Measurements from ENCODE around the gene NOS3.

The NOS3 gene

GRCh38 chr7:151017953-151018420 is 27.2 kb downstream of the NOS3 start (continued):
- no peak for TF ChIP-seq ZBTB49 (tag by site-specific recombination; IDR thresholded peaks at IDR 0.05; ENCODE audit: low read depth)
- no peak for TF ChIP-seq ZNF426 (tag by site-specific recombination; IDR thresholded peaks at IDR 0.05)
- no peak for TF ChIP-seq ZNF280C (tag by site-specific recombination; IDR thresholded peaks at IDR 0.05)
- TF ChIP-seq YY1 (tag by site-specific recombination; IDR thresholded peaks at IDR 0.05), result no peak
- TF ChIP-seq ZNF580 (tag by site-specific recombination; IDR thresholded peaks at IDR 0.05), result no peak
- 0 out of 2 replicates have a peak, but pooled peaks have one; percentile 54 for TF ChIP-seq ZFP37 (tag by site-specific recombination; IDR thresholded peaks at IDR 0.05)
- TF ChIP-seq ZNF112 (tag by site-specific recombination; IDR thresholded peaks at IDR 0.05), result no peak
- TF ChIP-seq AEBP2 (tag by site-specific recombination; IDR thresholded peaks at IDR 0.05; ENCODE audit: borderline replicate concordance), result no peak
- TF ChIP-seq ZNF146 (tag by site-specific recombination; IDR thresholded peaks at IDR 0.05), result no peak
- no peak for TF ChIP-seq HOXA7 (CRISPR knock-in tag; IDR thresholded peaks at IDR 0.05; ENCODE audit: borderline replicate concordance)
- TF ChIP-seq ZNF341 (tag by site-specific recombination; IDR thresholded peaks at IDR 0.05; ENCODE audit: low read depth), result no peak
- no peak for TF ChIP-seq ZNF433 (tag by site-specific recombination; IDR thresholded peaks at IDR 0.05; ENCODE audit: low read depth)
- TF ChIP-seq ZNF76 (tag by site-specific recombination; IDR thresholded peaks at IDR 0.05; ENCODE audit: borderline replicate concordance, low read depth), result no peak
- no peak for TF ChIP-seq MYNN (tag by site-specific recombination; IDR thresholded peaks at IDR 0.05; ENCODE audit: borderline replicate concordance)
- TF ChIP-seq ZNF148 (tag by site-specific recombination; IDR thresholded peaks at IDR 0.05; ENCODE audit: borderline replicate concordance), result no peak
- peak; percentile 74 for TF ChIP-seq ZNF501 (tag by site-specific recombination; IDR thresholded peaks at IDR 0.05)
- no peak for TF ChIP-seq ZNF549 (tag by site-specific recombination; IDR thresholded peaks at IDR 0.05)
- no peak for TF ChIP-seq ZNF202 (tag by site-specific recombination; IDR thresholded peaks at IDR 0.05; ENCODE audit: borderline replicate concordance)
- TF ChIP-seq FEZF1 (tag by site-specific recombination; IDR thresholded peaks at IDR 0.05), result no peak
- no peak for TF ChIP-seq ZNF366 (tag by site-specific recombination; conservative IDR thresholded peaks at IDR 0.05)
- no peak for TF ChIP-seq ZNF362 (tag by site-specific recombination; IDR thresholded peaks at IDR 0.05)
- TF ChIP-seq ZNF121 (tag by site-specific recombination; IDR thresholded peaks at IDR 0.05), result no peak
- TF ChIP-seq ZNF157 (tag by site-specific recombination; IDR thresholded peaks at IDR 0.05), result no peak
- no peak; the same call in 1 of the 2 replicates for TF ChIP-seq SP2 (tag by site-specific recombination; IDR thresholded peaks at IDR 0.05)
- 0 out of 2 replicates have a peak, but pooled peaks have one; percentile 14 for TF ChIP-seq KLF1 (tag by site-specific recombination; IDR thresholded peaks at IDR 0.05)
- TF ChIP-seq ZBTB48 (tag by site-specific recombination; IDR thresholded peaks at IDR 0.05), result peak; percentile 64; the same call in 1 of the 2 replicates
- TF ChIP-seq ZNF792 (tag by site-specific recombination; IDR thresholded peaks at IDR 0.05), result no peak
- no peak for TF ChIP-seq ZNF785 (tag by site-specific recombination; IDR thresholded peaks at IDR 0.05)
- TF ChIP-seq ZNF266 (tag by site-specific recombination; IDR thresholded peaks at IDR 0.05; ENCODE audit: low read depth), result no peak
- TF ChIP-seq ZNF596 (tag by site-specific recombination; IDR thresholded peaks at IDR 0.05), result no peak

Measured in HEK293 (cell line).